HG02981 (cell line): ENCODE results near the gene KCNG2.

Experiments
- ATAC-seq: cut with Tn5 transposase; IDR thresholded peaks from one replicate; pipeline ENCODE4 v1.9.1; 2021; ENCODE audit warnings: mild to moderate bottlenecking, moderate library complexity; ENCODE audit not compliant: unreplicated experiment

The KCNG2 gene

DNA sequence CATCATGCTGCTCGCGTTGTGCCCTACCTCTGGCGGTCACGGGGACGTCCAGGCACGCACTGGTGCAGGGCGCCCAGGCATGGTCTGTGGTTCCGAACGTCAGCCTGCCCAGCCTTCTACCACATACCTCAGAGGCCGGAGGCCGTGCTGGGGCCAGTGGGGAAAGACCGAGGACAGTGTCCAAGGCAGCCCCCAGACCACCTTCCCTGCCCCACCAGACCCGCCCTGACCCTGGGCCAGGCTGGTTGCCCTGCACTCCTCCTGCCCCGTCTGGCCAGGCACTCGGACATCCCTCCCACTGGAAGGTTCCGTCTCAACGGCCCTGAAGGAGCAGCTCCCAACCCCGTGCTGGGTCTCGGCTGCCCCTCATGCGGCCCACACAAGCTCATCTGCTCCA is 120.9 kb downstream of the KCNG2 start:
- ATAC-seq: no peak

DNA sequence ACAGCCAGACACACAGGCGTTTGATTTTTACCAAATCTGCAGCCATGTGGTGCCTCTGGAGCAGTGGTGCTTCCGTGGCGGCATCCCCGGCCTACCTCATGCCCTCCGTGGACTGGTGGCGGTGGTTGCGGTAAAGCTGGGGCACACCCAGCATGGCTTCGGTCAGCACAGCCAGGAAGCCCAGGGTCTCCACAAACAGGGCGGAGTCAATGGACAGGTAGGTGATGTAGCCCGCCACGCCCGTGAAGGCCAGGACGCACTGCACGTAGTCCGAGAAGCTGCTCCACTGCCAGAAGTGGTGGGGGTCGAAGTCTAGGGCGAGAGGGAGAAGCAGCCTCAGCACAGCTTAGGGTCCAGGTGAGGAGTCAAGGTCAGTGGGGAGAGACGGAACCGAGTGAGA is 121.4 kb downstream of the KCNG2 start:
- ATAC-seq: no peak

DNA sequence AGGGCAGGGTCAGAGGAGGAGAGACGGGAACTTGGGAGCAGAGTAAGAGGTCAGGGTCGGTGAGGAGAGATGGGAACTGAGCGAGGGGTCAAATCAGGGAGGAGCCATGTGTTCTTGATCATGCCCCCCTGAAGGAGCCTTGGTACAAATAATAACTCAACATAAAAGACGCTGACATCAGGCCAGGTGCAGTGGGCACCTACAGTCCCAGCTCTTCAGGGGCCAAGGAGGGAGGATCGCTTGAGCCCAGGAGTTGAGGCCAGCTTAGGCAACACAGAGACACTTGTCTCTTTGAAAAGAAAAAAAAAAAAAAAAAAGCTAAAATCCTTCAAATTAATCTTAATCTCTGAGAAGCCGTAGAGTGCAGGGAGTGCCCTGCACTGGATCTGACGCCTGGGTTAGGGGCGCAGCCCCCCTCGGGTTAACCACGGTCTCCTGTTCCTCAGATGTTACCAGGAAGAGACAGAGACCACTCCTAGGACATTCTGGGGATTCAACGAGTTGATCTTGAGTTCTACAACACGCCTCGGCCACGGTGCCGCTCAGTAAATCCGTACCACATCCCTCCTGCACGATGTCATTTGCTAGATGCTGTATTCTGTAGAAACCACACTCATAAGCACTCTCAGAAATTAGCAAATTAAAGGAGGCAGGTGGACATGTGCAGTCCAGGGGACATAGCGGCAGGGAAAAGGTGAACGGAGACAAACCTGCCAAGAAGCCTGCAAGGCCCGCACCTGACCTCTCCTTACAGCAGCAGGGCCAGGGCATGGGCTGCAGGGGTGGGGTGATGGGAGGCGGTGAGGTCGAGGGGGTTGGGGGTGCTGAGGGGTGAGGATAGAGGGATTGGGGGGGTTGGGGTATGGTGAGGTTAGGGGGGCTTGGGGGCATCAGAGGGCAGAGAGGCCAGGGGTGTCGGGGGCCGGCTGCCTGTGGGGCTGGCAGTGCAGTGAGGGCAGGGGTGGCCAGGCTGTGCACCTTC is 124.5 kb downstream of the KCNG2 start:
- ATAC-seq: no peak

DNA sequence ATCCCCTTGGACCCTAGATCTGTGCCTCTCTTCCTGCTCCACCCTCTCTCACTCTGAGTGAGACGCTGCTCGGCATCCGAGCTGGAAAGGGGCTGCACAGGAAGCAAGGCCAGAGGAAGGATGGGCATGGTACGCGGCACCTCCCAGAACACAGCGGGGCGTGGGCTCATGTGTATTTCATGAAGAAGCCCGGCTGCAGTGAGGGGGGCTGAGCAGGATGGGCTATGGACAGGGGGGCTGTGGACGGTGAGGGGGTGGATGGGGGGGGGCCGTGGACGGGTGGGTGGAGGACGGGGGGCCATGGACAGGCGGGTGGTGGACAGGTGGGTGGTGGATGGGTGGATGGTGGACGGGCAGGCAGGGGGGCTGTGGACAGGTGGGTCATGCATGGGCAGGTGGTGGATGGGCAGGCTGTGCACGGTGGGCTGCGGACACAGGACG is 125.3 kb downstream of the KCNG2 start:
- no peak for ATAC-seq

DNA sequence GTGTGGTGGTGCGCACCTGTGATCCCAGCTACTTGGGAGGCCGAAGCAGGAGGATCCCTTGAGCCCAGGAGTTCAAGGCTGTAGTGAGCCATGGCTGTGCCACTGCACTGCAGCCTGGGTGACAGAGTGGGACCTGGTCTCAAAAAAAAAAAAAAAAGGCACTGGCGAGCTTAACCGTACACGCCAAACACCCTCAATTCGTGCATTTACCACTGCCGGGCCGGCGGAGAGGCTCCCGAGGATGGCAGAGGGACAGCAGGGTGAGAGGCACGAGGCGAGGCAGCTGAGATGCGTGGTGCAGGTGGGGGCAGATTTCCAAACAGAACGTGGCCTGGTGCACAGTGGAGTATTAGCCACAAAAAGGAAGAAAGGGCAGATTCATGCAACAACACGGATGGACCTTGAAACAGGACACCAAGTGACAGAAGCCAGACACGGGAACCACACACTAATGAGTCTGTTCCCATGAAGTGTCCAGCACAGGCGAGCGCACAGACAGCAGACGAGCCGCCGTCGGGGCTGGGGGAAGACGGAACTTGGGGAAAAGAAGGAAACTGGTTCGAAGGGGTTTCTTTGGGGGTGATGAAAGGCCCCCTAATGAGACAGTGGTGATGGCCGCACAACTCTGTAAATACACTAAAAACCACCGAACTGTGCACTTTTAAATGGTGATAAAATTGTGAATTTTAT is 126.3 kb downstream of the KCNG2 start:
- no peak for ATAC-seq

DNA sequence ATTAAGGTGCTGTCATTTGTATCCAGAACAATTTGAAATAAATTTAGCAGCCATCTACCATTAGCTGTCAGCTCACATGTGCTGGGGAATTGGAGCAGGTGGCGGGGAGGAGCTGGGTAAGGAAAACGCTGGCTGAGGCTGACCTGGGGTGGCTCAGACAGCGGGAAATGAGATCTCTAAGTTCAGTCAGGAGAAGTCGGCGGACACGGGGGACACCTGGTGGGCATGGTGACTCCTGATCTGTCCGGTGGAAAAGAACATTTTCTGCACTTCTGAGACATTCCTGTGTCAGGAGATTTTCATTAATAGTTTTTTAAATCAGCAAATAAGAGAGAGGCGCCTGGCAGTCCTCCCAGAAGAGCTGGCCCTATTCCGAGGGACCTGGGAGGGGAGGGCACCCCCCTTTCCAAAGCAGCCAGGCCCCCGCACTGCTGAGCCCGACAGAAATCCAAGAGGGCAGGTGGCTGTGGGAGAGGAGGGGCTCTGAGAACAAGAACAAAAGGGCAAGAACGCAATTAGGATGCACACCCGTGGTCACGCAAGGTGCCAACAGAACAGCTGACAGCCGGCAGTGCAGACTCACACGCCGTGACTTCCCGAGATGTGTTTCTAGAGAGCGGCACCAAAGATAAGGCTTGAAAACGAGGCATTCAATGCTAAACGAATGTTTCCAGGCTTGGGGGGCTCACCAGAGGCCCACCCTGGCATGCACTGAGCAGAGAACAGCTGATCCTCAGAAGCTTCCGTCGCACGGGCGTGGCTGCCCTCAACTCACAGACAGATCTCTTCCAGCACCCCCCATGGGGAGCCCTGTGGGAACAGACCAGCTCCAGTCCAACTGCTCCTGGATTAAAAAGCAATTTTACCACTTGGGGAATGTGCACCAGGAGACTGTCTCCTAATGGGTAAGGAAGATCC is 127.3 kb downstream of the KCNG2 start:
- ATAC-seq: no peak

DNA sequence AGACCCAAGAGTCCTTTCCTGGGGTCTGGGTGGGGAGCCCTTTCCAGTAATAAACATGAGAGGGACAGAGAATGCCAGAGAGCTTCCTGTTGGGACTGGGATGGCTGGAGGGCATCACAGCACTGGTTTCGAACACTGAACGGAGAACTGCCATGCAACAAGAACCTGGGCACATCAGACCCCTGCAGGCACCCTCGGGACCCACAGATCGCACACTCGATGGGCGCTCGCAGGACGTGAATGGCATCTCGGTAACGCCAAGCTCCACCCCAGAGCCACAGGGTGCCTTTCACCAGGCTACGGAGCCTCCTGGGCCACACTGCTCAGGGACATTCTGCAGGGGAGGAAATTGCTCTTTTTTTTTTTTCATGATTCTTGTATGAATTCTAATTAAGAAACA is 128.6 kb downstream of the KCNG2 start:
- no peak for ATAC-seq

DNA sequence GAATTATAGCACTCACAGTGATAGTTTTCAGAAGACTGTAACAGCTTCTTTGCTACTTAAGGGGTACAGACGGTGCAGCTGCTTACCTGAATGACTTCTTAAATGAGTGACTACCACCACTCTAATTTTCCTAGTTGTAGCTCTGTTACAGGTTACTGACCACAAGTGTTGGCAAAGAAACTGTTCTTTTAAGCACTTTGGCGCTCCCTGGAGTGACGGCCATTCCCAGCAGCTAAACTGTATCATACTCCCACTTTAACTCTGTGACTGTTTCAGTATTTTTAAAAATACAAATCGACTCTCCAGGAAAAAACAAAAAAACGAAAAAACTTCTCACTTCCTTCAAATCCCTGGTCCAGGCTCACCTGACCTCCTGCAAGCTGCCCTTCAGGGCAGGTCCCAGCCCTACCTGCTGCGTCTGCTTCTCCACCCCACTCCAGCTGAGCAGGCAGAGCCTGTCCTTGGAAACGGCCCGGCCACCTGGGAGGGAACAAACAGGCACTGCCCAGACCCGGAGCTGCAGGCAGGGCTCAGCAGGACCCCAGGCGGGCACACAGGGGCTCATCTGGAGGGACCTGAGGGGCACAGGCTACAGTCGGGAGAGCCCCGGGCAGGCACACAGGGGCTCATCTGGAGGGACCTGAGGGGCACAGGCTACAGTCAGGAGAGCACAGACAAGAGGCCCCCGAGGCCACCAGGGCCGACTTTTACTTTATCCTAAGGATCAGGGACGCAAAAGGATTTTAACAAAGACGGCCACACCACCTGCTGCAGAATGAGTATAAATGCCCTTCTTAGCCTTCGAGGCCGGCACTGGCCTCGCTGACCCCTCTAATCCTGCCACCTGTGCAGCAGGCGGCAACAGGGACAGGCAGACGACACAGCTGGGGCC is 129.2 kb downstream of the KCNG2 start:
- ATAC-seq: no peak

DNA sequence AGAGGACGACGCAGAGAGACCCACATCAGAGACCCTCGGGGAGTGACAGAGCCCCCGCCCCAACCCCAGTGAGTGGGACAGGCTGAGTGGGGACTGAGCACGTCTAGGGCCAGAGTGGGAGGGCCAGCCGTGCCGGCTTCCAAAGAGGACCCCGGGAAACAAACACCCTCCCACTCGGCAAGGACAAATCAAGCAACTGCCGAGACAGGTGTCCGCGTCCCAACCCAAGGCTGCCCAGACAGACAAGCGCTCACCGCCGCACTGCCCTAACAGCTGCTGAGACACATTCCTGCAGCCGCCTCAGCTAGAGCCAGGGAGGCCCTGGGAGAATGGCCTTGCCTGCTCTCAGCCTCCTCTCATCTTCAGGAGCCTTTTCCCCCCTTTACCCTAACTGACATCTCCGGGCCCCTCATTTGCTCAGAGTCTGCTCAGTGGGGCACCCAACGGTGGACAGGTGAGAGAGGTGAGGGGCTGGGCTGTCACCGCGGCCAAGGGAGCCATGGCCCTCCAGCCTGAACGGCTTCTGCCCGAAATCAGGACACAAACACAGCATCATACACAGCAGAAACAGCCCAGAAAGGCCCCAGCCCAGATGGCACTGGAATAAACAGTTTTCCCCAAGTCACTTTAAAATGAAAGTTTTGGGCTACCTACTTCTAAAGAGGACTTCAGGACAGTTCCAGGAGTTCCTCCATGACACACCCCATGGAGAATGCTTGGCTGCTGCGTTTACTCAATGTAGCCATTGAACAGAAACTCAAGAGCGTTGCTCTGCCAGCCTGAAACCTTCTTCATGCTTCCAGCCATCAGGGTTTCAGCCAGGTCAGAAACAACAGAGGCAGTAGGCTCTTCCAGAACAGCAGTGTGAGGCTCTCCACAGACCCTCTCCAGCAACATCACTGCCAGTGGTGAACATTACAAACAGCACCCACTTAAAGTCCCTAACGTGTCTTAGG is 130.1 kb downstream of the KCNG2 start:
- no peak for ATAC-seq

DNA sequence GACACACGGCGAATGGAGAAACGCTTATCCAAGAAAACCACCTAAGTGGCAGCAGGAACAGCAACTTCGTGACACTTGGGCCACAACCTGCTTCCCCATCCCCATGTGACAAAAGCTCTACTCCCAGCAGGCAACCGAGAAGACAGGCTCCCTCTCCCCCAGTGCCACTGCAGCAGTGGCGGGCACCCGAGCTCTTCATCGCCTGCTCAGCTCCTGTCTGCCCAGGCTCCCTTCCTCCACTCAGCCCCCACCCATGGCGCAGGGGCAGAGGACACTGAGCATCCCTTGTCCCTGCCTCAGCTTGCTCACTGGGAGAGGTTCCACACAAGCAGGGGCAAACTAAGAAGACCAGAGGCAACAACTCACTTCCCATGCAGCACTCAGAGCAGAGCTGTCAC is 130.8 kb downstream of the KCNG2 start:
- no peak for ATAC-seq

DNA sequence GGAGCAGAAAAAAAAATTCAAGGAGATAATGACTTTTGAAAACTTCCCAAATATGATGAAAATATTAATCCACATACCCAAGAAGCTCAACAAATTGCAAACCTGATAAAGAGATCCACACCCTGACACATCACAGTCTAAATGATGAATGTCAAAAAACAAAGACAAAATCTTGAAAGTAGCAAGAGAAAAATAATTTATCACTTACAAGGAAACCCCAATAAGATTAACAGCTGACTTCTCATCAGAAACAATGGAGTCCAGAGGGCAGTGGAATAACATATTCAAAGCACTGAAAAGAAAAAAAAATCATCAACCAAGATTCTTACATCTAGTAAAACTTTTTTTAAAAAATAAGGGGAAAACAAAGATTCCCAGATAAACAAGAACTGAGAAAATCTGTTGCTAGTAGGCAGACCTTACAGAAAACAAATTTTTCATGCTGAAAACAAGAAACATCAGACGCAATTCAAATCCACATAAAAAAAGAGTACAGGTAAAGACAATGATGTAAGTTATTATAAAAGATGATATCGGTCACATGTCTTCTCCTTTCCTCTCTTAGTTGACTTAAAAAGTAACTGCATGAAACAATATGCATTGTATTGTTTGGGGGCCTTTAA is 132.4 kb downstream of the KCNG2 start:
- ATAC-seq: no peak

DNA sequence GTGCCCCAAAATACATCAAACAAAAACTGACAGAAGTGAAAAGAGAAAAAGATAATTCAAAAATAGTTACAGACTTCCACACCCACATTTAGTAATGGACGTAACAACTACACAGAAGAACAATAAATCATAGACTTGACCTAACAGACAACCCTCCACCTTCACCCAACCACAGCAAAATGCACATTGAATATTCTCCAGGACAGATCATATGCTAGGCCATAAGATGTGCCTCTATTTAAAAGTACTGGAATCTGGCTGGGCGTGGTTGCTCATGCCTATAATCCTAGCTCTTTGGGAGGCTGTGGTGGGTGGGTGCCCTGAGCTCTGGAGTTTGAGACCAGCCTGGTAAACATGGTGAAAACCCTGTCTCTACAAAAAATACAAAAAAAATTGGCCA is 133.7 kb downstream of the KCNG2 start:
- ATAC-seq: no peak

DNA sequence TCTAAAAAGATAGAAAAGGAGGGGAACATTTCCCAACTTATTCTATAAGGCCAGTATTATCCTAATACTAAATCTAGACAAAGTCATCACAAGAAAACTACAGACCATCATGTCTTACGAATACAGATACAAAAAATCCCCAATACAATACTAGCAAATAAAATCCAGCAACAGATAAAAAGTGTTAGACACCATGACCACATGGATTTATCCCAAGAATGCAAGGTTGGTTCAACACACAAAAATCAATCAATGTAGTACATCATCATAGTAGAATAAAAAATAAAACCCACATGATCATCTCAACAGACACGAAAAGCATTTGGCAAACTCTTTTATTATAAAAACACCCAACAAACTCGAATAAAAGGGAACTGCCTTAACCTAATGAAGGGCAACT is 135.2 kb downstream of the KCNG2 start:
- ATAC-seq: no peak

DNA sequence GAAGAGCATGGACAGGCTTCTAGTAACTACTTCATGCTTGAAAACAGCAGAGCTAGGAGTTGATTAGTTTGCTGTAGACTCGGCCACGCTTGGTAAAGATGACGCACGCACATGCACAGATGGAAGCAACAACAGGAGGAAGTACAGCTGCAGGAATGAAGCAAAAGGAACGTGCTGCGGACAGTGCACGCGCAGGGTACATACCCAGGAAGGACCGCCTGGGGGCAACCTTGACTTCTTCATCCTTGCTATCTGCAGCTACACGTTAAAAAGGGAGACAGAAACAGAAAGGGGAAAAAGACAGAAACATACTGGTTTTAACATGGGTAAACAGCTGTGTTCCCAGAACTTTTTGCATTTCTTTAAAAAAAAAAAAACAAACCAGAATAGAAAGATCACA is 136.0 kb downstream of the KCNG2 start:
- ATAC-seq: no peak

DNA sequence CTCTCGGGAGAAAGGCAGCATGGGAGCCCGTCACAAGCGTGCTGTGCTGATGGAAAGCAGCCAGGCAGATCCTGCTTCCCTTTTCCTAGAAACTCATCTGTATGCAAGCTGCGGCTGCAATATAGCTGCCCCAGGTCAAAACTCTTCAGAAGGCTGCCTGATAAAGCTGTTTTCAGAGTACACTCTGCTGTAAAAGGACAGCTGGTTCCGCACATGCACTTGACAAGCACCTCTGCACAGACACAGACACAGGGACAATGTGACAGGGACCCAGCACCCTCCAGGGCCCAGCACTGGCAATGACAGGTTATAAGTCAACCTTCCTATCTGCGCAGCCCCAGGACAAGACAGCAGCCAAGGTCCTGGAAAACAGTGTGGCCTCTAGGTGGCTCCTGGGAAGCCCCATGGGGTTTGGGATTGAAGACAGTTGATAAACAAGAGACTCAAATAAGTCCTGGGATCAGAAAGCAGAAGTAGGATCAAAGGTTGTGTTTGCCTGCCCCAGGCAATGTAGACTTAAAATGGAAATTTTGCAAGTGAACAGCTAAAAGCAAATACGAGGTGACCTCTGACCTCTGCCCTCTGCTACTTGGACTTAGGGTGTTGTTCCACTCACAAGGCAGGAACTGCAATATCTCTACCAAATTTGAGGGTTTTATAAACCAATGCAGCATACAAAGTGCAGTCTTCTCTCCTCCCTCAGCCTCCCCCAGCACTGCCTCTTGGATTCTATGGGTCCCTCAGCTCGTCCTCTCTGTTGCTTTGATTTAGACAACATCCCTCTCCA is 136.8 kb downstream of the KCNG2 start:
- ATAC-seq: no peak

DNA sequence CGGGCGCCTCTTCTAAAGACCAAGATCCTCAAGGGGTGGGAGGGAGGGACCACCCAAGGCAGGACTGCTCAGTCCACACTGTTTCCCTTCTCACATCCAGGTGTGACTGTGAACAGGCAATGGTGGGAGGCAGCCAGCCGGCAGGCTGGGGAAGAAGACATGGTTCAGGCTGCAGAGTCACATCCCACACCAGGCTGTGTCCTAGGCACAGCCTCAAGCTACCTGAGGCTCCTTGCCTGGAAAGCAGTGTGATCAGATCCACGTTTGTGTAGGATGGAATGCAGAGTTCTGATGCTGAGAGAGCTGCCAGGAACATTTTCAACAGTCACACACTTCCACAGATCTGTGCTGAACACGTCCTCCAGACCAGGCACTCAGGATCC is 137.4 kb downstream of the KCNG2 start:
- no peak for ATAC-seq

DNA sequence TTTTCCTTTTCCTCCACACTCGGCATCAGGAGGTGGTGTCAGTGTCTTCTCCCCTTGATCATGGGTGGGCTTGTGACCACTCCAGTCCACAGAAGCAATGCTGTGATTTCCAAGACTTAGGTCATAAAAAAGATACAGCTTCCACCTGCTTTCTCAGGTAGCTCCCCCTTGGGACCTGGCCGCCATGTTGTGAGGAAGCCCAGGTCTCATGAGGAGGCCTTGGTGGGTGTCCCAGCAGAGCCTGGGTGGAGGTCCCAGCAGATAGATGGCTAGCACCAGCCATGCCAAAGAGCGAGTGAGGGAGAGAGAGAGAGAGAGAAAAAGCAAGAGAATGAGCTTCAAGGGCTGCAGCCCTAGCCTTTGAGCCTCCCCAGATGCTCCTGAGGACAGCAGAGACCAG is 137.8 kb downstream of the KCNG2 start:
- no peak for ATAC-seq

DNA sequence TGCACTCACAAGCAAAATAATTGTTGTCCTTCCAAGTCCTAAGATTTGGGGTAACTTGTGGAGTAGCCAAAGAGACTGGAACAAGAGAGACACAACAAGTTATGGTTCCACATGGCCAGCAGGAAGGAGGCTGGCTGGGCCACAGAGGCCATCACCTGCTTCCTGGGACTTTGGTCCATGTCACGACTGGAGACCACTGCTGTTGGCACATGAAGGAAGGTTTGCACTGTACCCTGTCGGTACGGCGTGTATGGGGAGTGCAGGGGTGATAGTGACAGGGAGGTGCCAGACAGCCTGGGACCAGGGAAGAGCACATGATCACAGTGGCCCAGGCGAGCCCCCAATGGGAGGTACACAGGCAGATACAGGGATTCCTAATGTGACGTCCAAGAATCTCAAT is 138.2 kb downstream of the KCNG2 start:
- ATAC-seq: no peak
